DND-41 (cell line): Measurements from ENCODE around the gene SNX9.

Experiments used
- EZH2 ChIP-seq: IDR thresholded peaks from 3 replicates; pipeline ENCODE4 v1.6.1; 2012; ENCODE audit warnings: borderline replicate concordance, low read depth, mild to moderate bottlenecking, moderate library complexity, low read length, inconsistent platforms; ENCODE audit not compliant: severe bottlenecking
- TF ChIP-seq, protein P1 (sequence below): IDR thresholded peaks from 2 replicates; pipeline ENCODE4 v1.5.1; 2012; ENCODE audit warnings: borderline replicate concordance, low read length, moderate library complexity, mild to moderate bottlenecking; ENCODE audit not compliant: poor library complexity, severe bottlenecking; ENCODE audit errors: extremely low read depth

DNA sequence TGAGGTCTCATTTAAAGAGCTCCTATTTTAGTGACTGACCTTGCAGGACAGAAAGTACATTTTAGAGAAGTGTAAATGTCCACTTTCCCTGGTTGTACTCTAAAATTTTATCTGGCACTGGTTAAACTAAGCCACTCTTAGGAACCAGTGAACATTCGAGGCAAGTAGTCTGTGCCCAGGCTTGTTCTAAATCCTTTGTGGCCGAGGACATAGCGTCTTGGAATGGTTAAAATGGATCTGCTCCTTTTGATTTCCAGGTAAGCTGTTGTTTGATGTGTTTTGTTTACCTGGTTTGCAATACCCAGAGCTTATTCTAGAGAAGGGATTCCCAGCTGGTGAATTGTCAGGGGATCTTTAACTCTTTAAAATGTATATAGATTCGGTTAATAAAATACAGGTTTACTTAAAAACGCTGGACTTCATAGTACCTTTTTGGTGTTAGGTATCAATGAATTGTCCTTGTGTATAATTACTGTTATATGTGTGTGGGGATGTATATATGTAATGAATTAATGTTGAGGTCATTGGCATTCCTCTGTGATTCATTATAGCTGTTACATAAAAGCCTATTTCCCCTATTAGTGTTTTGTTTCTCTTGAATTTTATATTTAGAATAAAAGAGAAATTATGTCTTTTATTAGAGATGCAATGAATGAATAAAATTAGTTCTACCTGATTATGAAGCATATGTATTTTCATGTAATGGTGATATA is 15.8 kb downstream of the SNX9 start:
- TF ChIP-seq, protein P1, sequence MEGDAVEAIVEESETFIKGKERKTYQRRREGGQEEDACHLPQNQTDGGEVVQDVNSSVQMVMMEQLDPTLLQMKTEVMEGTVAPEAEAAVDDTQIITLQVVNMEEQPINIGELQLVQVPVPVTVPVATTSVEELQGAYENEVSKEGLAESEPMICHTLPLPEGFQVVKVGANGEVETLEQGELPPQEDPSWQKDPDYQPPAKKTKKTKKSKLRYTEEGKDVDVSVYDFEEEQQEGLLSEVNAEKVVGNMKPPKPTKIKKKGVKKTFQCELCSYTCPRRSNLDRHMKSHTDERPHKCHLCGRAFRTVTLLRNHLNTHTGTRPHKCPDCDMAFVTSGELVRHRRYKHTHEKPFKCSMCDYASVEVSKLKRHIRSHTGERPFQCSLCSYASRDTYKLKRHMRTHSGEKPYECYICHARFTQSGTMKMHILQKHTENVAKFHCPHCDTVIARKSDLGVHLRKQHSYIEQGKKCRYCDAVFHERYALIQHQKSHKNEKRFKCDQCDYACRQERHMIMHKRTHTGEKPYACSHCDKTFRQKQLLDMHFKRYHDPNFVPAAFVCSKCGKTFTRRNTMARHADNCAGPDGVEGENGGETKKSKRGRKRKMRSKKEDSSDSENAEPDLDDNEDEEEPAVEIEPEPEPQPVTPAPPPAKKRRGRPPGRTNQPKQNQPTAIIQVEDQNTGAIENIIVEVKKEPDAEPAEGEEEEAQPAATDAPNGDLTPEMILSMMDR = no peak
- TF ChIP-seq EZH2 = no peak
